NCI-H1417 (cell line): ENCODE results near the gene TMEM272.

Source experiments
- DNase-seq, 3 experiments: peaks; one replicate each; lab custom pipeline; 2025; lab: John Stamatoyannopoulos, UW

The TMEM272 gene

GRCh38 chr13:51849145-51850101 lies 4.4 kb upstream of the TMEM272 start:
- peak in 1 of 3 experiments; percentile 26 for DNase-seq

GRCh38 chr13:51848674-51849073 lies 3.7 kb upstream of the TMEM272 start:
- DNase-seq, result no peak

GRCh38 chr13:51846756-51847155 lies 1.8 kb upstream of the TMEM272 start:
- DNase-seq, result no peak

- DNase-seq, result no peak
These were observed 769 bp upstream of the TMEM272 start for GRCh38 chr13:51845574-51846318.

- DNase-seq, result peak in 2 of 3 experiments; percentile 20 to 45
These were observed 1.4 kb downstream of the TMEM272 start for GRCh38 chr13:51843529-51843928.

- DNase-seq, result no peak
These were observed 3.2 kb downstream of the TMEM272 start for GRCh38 chr13:51841732-51842131.

- DNase-seq, result no peak
These were observed 4.1 kb downstream of the TMEM272 start for GRCh38 chr13:51840917-51841316.

- no peak for DNase-seq
These were observed 5.1 kb downstream of the TMEM272 start for GRCh38 chr13:51839711-51840540.

GRCh38 chr13:51838240-51838846 lies 6.6 kb downstream of the TMEM272 start:
- DNase-seq, result no peak

GRCh38 chr13:51837016-51837415 lies 8.0 kb downstream of the TMEM272 start:
- no peak for DNase-seq

GRCh38 chr13:51834581-51835171 lies 10.3 kb downstream of the TMEM272 start:
- DNase-seq, result no peak

GRCh38 chr13:51833980-51834379 lies 11.0 kb downstream of the TMEM272 start:
- no peak for DNase-seq

- DNase-seq, result peak in 1 of 3 experiments; percentile 27
These were observed 12.4 kb downstream of the TMEM272 start for GRCh38 chr13:51832471-51833152.

GRCh38 chr13:51831519-51831918 lies 13.5 kb downstream of the TMEM272 start:
- DNase-seq, result no peak

GRCh38 chr13:51829568-51829899 lies 15.4 kb downstream of the TMEM272 start:
- DNase-seq, result peak in 2 of 3 experiments; percentile 15 to 34

GRCh38 chr13:51828730-51829567 lies 16.0 kb downstream of the TMEM272 start:
- no peak for DNase-seq

- no peak for DNase-seq
These were observed 17.7 kb downstream of the TMEM272 start for GRCh38 chr13:51827254-51827653.

- DNase-seq, result no peak
These were observed 18.4 kb downstream of the TMEM272 start for GRCh38 chr13:51826606-51827005.

GRCh38 chr13:51825681-51826254 lies 19.2 kb downstream of the TMEM272 start:
- DNase-seq, result no peak
